ENCODE measurements around the gene TTLL7.

GRCh38 chr1:84020151-84020550 is 21.2 kb upstream of the TTLL7 start:
- TF ChIP-seq CTCF (IDR thresholded peaks at IDR 0.05; ENCODE audit: poor library complexity, severe bottlenecking) (no peak), MXI1 (conservative IDR thresholded peaks at IDR 0.05; ENCODE audit: poor library complexity, severe bottlenecking) (no peak), REST (IDR thresholded peaks at IDR 0.05; ENCODE audit: borderline replicate concordance) (no peak), EZH2 (IDR thresholded peaks at IDR 0.05; ENCODE audit: borderline replicate concordance, insufficient read depth, low read length, poor library complexity, severe bottlenecking) (no peak), POLR2AphosphoS5 (IDR thresholded peaks at IDR 0.05) (no peak)
